Right atrium auricular region (tissue), 2 donors: ENCODE results near the gene MAPK8IP3. TPM values are rescaled to one million over a fixed set of nuclear protein-coding genes. Genes with fewer than 3 reads are reported as not detected.

ENCODE experiments used
- DNase-seq: peaks from one replicate; pipeline ENCODE4 v3.0.0-alpha.2; 2019; ENCODE audit warnings: low spot score
- H3K27ac ChIP-seq, 2 donors: fragments of 200-600 bp; sonication (generic); 1 replicate in 1 of 2; 2 replicates in 1 of 2; pipeline ENCODE4 v1.5.1; 2016 to 2019
- H3K27me3 ChIP-seq, 2 donors: fragments of 200-600 bp; sonication (generic); one replicate each; pipeline versions ENCODE4 v1.5.1 to v1.6.0; 2017 to 2019
- H3K36me3 ChIP-seq: fragments of 200-600 bp; sonication (generic); one replicate; pipeline ENCODE4 v1.5.1; 2016
- H3K4me1 ChIP-seq, 2 donors: fragments of 200-600 bp; sonication (generic); one replicate each; pipeline versions ENCODE4 v1.5.1 to v1.6.0; 2017 to 2019
- H3K4me3 ChIP-seq, 2 donors: fragments of 200-600 bp; sonication (generic); 1 replicate in 1 of 2; 2 replicates in 1 of 2; pipeline ENCODE4 v1.5.1; 2017 to 2019; ENCODE audit warnings: mild to moderate bottlenecking in 1 of 2, moderate library complexity in 1 of 2
- H3K9me3 ChIP-seq, 2 donors: fragments of 200-600 bp; sonication (generic); one replicate each; pipeline ENCODE4 v1.5.1; 2019
- CTCF ChIP-seq, 2 donors: fragments of 200-600 bp; sonication (generic); IDR thresholded peaks; one replicate each; pipeline ENCODE4 v1.5.1; 2019; ENCODE audit warnings: antibody characterized with exemption in 2 of 2
- total RNA-seq, 2 donors: library from RNA; depleted of rRNA; stranded (reverse); fragments of >200 nt; gene quantifications; one replicate each; pipeline ENCODE4 v1.1.0, GENCODE V29; 2016

Gene MAPK8IP3
- total RNA-seq, 2 donors from 2014 or later: 43.1 to 43.3 TPM

GRCh38 chr16:1769402-1770300 is 63.7 kb downstream of the MAPK8IP3 start:
- DNase-seq: no peak
- peaks cover 0 to 38% of the 10 kb centered on the region in 2 donors for H3K4me1 ChIP-seq

GRCh38 chr16:1770328-1771187 is 64.6 kb downstream of the MAPK8IP3 start:
- H3K4me1 ChIP-seq: peaks cover 0 to 39% of the 10 kb centered on the region in 2 donors
- H3K27ac ChIP-seq: peak overlapping the region; percentile 95 to 97
- DNase-seq: peak; percentile 70
- no peak for TF ChIP-seq CTCF (IDR thresholded peaks at IDR 0.05)
- peaks cover 38% of the 10 kb centered on the region for H3K36me3 ChIP-seq
- H3K4me3 ChIP-seq: peak overlapping the region; percentile 70 to 94
- no peaks in the 10 kb centered on the region for H3K9me3 ChIP-seq
- no peaks in the 10 kb centered on the region for H3K27me3 ChIP-seq

More at GRCh38 chr16:1769402-1770300, 63.7 kb downstream of the MAPK8IP3 start:
- H3K27me3 ChIP-seq: no peaks in the 10 kb centered on the region
- H3K36me3 ChIP-seq: peaks cover 45% of the 10 kb centered on the region
- H3K4me3 ChIP-seq: peak overlapping the region in 1 of 2 donors; percentile 94
- peak overlapping the region; percentile 95 to 97 for H3K27ac ChIP-seq
- no peak for TF ChIP-seq CTCF (IDR thresholded peaks at IDR 0.05)
- H3K9me3 ChIP-seq: no peaks in the 10 kb centered on the region

- H3K9me3 ChIP-seq: no peaks in the 10 kb centered on the region
- peak within 1 kb of the TSS; percentile 70 to 94 for H3K4me3 ChIP-seq
- DNase-seq: peak; percentile 77
- no peak for TF ChIP-seq CTCF (IDR thresholded peaks at IDR 0.05)
- H3K27me3 ChIP-seq: no peaks in the 10 kb centered on the region
- peak within 1 kb of the TSS; percentile 95 to 97 for H3K27ac ChIP-seq
- H3K36me3 ChIP-seq: peaks cover 38% of the 10 kb centered on the region
- peaks cover 0 to 39% of the 10 kb centered on the region in 2 donors for H3K4me1 ChIP-seq
These were observed 65.3 kb downstream of the MAPK8IP3 start, which contains the start of gene NME3 for GRCh38 chr16:1771188-1771863. TSS of gene NME3 (minus strand) at chr16:1771543. CDS start at chr16:1771534, 9 bp downstream.

GRCh38 chr16:1771864-1772361 is 65.9 kb downstream of the MAPK8IP3 start:
- H3K27me3 ChIP-seq: no peaks in the 10 kb centered on the region
- no peak for DNase-seq
- peak overlapping the region; percentile 95 to 97 for H3K27ac ChIP-seq
- H3K4me3 ChIP-seq: peak overlapping the region; percentile 70 to 94
- peaks cover 0 to 39% of the 10 kb centered on the region in 2 donors for H3K4me1 ChIP-seq
- peaks cover 38% of the 10 kb centered on the region for H3K36me3 ChIP-seq
- no peak for TF ChIP-seq CTCF (IDR thresholded peaks at IDR 0.05)
- no peaks in the 10 kb centered on the region for H3K9me3 ChIP-seq

- Histone ChIP-seq H3K27ac (peak within 1 kb of the TSS; percentile 95 to 97), H3K4me3 (peak within 1 kb of the TSS; percentile 70 to 94), H3K9me3 (no peaks in the 10 kb centered on the region), H3K4me1 (peaks cover 0 to 39% of the 10 kb centered on the region in 2 donors), H3K36me3 (peaks cover 38% of the 10 kb centered on the region), H3K27me3 (no peaks in the 10 kb centered on the region)
- no peak for DNase-seq
- no peak for TF ChIP-seq CTCF (IDR thresholded peaks at IDR 0.05)
These were observed 66.4 kb downstream of the MAPK8IP3 start, which contains the start of gene EME2 for GRCh38 chr16:1772362-1772907. TSS of gene EME2 (plus strand) at chr16:1772810. CDS start at chr16:1773228, 418 bp downstream.
